Glutamatergic neuron (in vitro differentiated cells): ENCODE data around the gene SYCE1L. TPM values are rescaled to one million over a fixed set of nuclear protein-coding genes. Genes with fewer than 3 reads are reported as not detected.
A peak's percentile ranks its signal among the peaks of the same experiment; 100 is the strongest.
"Not testable (repeated sequence)": the region's sequence is repeated elsewhere in the genome, so short reads cannot be mapped to it uniquely, and the experiment has no call there.

Experiments used
- DNase-seq: peaks from one replicate; pipeline ENCODE4 v3.0.0; 2022
- H3K27ac Mint-ChIP-seq: one replicate; pipeline ENCODE4 v1.8.0; 2020; ENCODE audit warnings: mild to moderate bottlenecking, mixed read lengths, inconsistent platforms; ENCODE audit not compliant: unreplicated experiment
- H3K27me3 Mint-ChIP-seq: one replicate; pipeline ENCODE4 v1.8.0; 2020; ENCODE audit warnings: mild to moderate bottlenecking, moderate library complexity, mixed read lengths, inconsistent platforms; ENCODE audit not compliant: unreplicated experiment
- H3K36me3 Mint-ChIP-seq: one replicate; pipeline ENCODE4 v1.8.0; 2020; ENCODE audit warnings: mild to moderate bottlenecking, mixed read lengths, inconsistent platforms; ENCODE audit not compliant: unreplicated experiment
- H3K4me1 Mint-ChIP-seq: one replicate; pipeline ENCODE4 v1.8.0; 2020; ENCODE audit warnings: mild to moderate bottlenecking, low read depth, mixed read lengths, inconsistent platforms; ENCODE audit not compliant: unreplicated experiment
- H3K4me3 Mint-ChIP-seq: one replicate; pipeline ENCODE4 v1.8.0; 2020; ENCODE audit warnings: mild to moderate bottlenecking, mixed read lengths, inconsistent platforms; ENCODE audit not compliant: unreplicated experiment
- H3K9me3 Mint-ChIP-seq: one replicate; pipeline ENCODE4 v1.8.0; 2020; ENCODE audit warnings: mild to moderate bottlenecking, moderate library complexity, mixed read lengths, inconsistent platforms; ENCODE audit not compliant: unreplicated experiment
- total RNA-seq: library from RNA; stranded (reverse); fragmentation: NEBNext Ultra II Directional; extraction: Animal tissue kit (Norgen Biotek cat#: 25700); gene quantifications from one replicate; pipeline ENCODE4 v1.2.1, GENCODE V29; 2021; ENCODE audit not compliant: unreplicated experiment
- TF ChIP-seq, protein P1 (sequence below): fragments of 200-600 bp; sonication (generic); IDR thresholded peaks from one replicate; pipeline ENCODE4 v1.5.0; 2021; ENCODE audit not compliant: partially characterized antibody, unreplicated experiment

SYCE1L gene
- total RNA-seq, 1 donor from 2014 or later = 12.8 TPM

DNA sequence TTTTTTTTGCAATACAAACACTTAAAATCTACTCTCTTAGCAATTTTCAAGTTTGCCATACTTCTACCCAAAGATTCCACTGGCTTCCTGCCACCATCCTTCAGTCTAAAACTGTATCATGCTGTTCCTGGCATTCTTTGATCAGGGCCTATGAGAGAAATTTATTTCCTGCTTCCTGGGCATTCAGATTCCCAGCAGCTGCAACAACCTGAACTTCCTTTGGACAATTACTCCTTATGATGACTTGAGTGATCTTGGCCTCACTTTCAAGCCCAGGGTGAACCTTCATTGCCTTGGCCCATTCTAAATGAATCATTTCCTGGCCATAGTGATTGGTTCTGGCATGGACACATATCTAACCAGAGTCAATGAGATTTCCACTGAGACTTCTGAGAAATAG, 26.3 kb upstream of the SYCE1L start:
- TF ChIP-seq, protein P1, sequence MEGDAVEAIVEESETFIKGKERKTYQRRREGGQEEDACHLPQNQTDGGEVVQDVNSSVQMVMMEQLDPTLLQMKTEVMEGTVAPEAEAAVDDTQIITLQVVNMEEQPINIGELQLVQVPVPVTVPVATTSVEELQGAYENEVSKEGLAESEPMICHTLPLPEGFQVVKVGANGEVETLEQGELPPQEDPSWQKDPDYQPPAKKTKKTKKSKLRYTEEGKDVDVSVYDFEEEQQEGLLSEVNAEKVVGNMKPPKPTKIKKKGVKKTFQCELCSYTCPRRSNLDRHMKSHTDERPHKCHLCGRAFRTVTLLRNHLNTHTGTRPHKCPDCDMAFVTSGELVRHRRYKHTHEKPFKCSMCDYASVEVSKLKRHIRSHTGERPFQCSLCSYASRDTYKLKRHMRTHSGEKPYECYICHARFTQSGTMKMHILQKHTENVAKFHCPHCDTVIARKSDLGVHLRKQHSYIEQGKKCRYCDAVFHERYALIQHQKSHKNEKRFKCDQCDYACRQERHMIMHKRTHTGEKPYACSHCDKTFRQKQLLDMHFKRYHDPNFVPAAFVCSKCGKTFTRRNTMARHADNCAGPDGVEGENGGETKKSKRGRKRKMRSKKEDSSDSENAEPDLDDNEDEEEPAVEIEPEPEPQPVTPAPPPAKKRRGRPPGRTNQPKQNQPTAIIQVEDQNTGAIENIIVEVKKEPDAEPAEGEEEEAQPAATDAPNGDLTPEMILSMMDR = no peak
- H3K4me3 Mint-ChIP-seq = no peak overlapping the region
- DNase-seq = no peak
- peaks cover 10% of the 10 kb centered on the region for H3K4me1 Mint-ChIP-seq
- H3K36me3 Mint-ChIP-seq = no peaks in the 10 kb centered on the region
- H3K9me3 Mint-ChIP-seq = no peaks in the 10 kb centered on the region
- no peak overlapping the region for H3K27ac Mint-ChIP-seq
- H3K27me3 Mint-ChIP-seq = no peaks in the 10 kb centered on the region

DNA sequence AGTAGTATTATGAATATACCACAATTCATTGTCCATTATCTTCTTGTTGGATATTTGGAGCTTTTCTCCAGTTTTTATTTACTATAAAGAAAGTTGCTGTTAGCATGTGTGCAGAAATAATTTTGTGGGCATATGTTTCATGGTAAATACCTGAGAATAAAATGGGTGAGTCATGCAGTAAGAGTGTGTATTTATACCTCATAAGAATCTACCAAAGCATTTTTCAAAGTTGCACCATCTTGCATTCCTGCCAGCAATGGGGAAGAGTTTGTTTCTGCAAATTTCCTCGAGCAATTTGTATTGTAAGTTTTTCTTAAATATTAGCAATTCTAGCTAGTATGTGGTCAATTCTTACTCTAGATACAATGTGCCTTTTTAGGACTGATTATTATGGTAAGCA, 16.1 kb upstream of the SYCE1L start:
- H3K4me3 Mint-ChIP-seq = no peak overlapping the region
- H3K27me3 Mint-ChIP-seq = no peaks in the 10 kb centered on the region
- no peaks in the 10 kb centered on the region for H3K9me3 Mint-ChIP-seq
- H3K4me1 Mint-ChIP-seq = no peaks in the 10 kb centered on the region
- no peak overlapping the region for H3K27ac Mint-ChIP-seq
- DNase-seq = no peak
- H3K36me3 Mint-ChIP-seq = no peaks in the 10 kb centered on the region
- TF ChIP-seq, protein P1 = no peak

DNA sequence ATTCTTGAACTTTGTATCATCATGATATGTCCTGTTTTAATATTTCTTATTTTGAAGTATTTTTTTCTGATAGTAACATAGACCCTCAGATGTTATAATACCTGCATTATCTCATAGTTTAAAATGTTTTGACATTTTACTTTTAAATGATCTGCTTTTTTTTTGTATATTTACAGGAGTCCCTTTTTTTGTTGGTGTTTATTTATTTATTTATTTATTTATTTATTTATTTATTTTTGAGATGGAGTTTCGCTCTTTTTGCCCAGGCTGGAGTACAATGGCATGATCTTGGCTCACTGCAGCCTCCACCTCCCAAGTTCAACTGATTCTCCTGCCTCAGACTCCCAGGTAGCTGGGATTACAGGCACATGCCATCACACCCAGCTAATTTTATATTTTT, 12.9 kb upstream of the SYCE1L start:
- not testable (repeated sequence) for H3K4me3 Mint-ChIP-seq, H3K4me1 Mint-ChIP-seq

DNA sequence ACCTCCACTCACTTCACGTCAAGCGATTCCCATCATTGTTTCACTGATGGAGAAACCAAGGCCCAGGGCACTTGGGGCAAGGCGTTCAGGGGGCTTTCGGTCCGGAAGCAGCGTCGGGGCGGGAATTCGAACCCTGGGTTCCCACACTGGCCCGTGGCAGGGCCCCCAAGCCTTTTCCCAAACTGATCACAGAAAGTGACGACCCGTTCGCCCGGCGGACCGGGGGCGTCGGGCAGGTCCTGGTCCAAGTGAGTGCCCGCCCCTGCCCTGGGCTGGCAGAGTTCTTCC, 9.1 kb upstream of the SYCE1L start:
- peaks cover 12% of the 10 kb centered on the region for H3K9me3 Mint-ChIP-seq
- TF ChIP-seq, protein P1 = no peak
- DNase-seq = no peak
- peaks cover 3% of the 10 kb centered on the region for H3K27me3 Mint-ChIP-seq
- H3K36me3 Mint-ChIP-seq = peaks cover 8% of the 10 kb centered on the region
- H3K4me1 Mint-ChIP-seq = peaks cover 19% of the 10 kb centered on the region
- peak overlapping the region; percentile 95 for H3K27ac Mint-ChIP-seq
- peak overlapping the region; percentile 90 for H3K4me3 Mint-ChIP-seq

More for the DNA sequence above, 12.9 kb upstream of the SYCE1L start:
- H3K36me3 Mint-ChIP-seq, DNase-seq, H3K27ac Mint-ChIP-seq, H3K27me3 Mint-ChIP-seq, H3K9me3 Mint-ChIP-seq: not testable (repeated sequence)

DNA sequence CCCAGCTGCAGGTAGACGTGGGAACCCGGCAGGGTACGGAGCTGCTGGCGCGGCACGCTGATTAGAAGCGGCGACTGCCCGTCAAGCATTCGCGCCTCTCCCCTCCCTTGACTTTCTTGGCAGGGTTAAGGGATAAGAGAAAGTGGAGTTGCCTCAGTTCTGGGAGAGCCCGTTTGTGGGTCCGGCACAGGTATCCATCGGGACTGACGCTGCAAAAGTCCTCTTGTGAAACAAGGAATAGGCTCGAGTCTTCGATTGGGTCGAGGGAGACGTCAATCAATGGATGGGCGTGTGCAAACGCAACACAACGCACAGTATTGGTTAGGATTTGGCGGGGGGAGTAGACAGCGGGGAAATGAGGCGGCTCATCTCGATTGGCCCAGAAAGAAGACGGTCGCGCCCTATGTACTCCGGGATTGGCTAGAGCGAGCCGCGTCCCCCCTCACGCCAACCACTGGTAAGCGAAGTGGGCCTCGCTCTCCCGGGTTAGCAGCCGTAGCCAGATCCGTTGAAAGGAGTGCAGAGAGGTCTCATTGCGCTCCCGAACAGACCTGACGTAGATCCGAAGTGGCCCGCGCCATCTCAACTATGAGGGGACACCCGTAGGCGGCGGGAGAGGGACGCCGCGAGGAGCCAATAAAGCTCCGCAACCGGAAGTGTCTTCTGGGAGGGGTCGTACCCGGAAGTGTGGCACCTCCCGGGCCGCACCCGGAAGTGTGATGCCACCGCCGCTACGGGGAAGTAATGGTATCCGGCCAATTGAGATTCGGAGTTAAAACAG, 8.5 kb upstream of the SYCE1L start, which contains the start of gene MON1B:
Gene MON1B, plus strand, starts transcription at position 713 of the 781 bp plus-strand sequence. CDS start 296 bp downstream, outside the sequence.
- Mint-ChIP-seq H3K36me3 (peaks cover 8% of the 10 kb centered on the region), H3K27me3 (peaks cover 5% of the 10 kb centered on the region), H3K4me1 (peaks cover 19% of the 10 kb centered on the region)

More for the DNA sequence above, 8.5 kb upstream of the SYCE1L start, which contains the start of gene MON1B:
- H3K9me3 Mint-ChIP-seq = peaks cover 12% of the 10 kb centered on the region
- peak; percentile 93 for DNase-seq
- H3K4me3 Mint-ChIP-seq = peak within 1 kb of the TSS; percentile 90
- TF ChIP-seq, protein P1 = no peak
- peak within 1 kb of the TSS; percentile 95 for H3K27ac Mint-ChIP-seq
